ENCODE data around the gene EIF2B2. TPM values are rescaled to one million over a fixed set of nuclear protein-coding genes. Genes with fewer than 3 reads are reported as not detected.

Gene EIF2B2
- total RNA-seq, 1 donor from 2014 or later: 44.4 TPM

DNA sequence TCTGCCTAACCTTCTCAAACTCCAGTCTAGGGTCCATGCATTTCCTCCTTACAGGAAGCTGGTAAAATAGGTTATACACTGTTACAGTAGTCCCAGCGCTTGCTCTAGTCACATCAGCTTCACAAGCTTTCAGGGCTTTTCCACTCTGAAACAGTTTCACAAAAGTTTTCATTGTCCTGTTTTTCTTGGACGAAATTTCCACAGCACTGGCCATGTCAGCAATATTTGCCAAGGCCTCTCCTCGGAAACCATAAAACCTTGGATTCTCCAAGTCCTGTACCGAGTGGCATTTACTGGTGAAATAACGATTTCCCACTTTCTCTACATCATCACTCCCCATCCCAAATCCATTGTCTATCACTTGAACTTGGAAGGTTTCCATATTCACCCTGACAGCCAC, 46.4 kb downstream of the EIF2B2 start:
- DNase-seq (ENCODE audit: extremely low spot score, unreplicated experiment): no peak
- Mint-ChIP-seq H3K36me3 (ENCODE audit: unreplicated experiment) (peaks cover 17% of the 10 kb centered on the region), H3K4me1 (ENCODE audit: unreplicated experiment) (peaks cover 23% of the 10 kb centered on the region)

DNA sequence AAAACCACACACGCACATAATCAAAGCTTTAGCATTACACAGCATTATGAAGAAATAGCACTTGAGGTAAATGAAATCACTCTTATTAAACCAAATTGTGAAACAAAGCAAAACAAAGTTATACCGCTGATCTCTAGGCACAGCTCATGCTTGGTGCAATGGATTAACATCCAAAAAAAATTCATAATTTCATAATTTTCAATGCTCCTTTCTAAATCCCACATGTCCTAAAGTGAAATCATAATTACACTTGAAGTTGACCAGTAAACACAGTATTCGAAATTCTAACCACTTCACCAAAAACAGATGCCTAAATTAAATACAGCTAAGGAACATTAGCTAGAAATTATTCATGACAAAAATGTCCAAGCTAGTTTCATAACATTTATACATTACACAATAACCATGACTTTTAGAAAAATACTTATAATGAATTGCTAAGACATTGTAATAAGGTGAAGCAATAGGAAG, 47.0 kb downstream of the EIF2B2 start:
- Mint-ChIP-seq H3K27ac (ENCODE audit: unreplicated experiment) (no peak overlapping the region), H3K36me3 (ENCODE audit: unreplicated experiment) (peaks cover 17% of the 10 kb centered on the region), H3K9me3 (ENCODE audit: unreplicated experiment) (peaks cover 6% of the 10 kb centered on the region), H3K27me3 (ENCODE audit: unreplicated experiment) (no peaks in the 10 kb centered on the region), H3K4me1 (ENCODE audit: unreplicated experiment) (peaks cover 24% of the 10 kb centered on the region), H3K4me3 (ENCODE audit: unreplicated experiment) (peak overlapping the region; percentile 14)
- DNase-seq (ENCODE audit: extremely low spot score, unreplicated experiment): no peak
- TF ChIP-seq, protein P1, sequence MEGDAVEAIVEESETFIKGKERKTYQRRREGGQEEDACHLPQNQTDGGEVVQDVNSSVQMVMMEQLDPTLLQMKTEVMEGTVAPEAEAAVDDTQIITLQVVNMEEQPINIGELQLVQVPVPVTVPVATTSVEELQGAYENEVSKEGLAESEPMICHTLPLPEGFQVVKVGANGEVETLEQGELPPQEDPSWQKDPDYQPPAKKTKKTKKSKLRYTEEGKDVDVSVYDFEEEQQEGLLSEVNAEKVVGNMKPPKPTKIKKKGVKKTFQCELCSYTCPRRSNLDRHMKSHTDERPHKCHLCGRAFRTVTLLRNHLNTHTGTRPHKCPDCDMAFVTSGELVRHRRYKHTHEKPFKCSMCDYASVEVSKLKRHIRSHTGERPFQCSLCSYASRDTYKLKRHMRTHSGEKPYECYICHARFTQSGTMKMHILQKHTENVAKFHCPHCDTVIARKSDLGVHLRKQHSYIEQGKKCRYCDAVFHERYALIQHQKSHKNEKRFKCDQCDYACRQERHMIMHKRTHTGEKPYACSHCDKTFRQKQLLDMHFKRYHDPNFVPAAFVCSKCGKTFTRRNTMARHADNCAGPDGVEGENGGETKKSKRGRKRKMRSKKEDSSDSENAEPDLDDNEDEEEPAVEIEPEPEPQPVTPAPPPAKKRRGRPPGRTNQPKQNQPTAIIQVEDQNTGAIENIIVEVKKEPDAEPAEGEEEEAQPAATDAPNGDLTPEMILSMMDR (IDR thresholded peaks at IDR 0.05): no peak

More for the DNA sequence above, 46.4 kb downstream of the EIF2B2 start:
- Mint-ChIP-seq H3K4me3 (ENCODE audit: unreplicated experiment) (no peak overlapping the region), H3K27me3 (ENCODE audit: unreplicated experiment) (no peaks in the 10 kb centered on the region), H3K9me3 (ENCODE audit: unreplicated experiment) (peaks cover 6% of the 10 kb centered on the region), H3K27ac (ENCODE audit: unreplicated experiment) (no peak overlapping the region)
- TF ChIP-seq, protein P1 (IDR thresholded peaks at IDR 0.05): no peak

DNA sequence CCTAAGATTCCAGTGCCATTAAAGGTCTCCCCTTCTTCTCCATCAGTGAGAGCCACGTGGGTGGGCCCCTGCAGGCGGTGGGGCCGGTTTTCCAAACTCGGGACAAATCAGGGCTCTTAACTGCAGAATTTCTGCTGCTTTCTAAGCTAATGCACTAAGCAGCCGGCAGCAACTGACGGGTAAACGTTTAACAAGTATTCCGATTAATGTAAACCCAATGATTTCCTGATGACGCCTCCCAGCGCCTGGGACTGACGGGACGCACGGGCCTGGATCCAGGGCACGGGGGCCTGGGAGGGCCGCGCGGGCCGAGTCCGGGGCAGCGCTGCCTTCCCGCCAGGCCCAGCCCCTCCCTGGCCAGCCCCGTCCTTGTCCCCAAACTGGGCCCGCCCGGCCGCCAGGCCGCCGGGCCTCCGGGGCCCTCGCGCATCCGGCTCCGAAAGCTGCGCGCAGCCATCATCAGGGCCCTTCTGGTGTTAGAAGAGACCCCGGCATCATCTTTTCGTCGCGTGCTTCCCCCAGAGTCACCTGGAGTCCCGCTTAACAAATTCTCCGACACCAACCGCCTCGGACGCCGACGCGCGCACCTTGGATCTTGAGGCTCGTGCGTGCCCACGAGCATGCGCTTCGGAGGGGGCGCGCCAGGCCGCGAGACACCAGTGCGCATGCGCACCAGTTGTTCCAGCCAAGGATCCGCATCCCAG, 48.3 kb downstream of the EIF2B2 start, which contains the start of gene MLH3:
MLH3 (minus strand) TSS at position 616 of the 704 bp plus-strand sequence. CDS start 1,812 bp downstream, outside the sequence.
- H3K36me3 Mint-ChIP-seq (ENCODE audit: unreplicated experiment): peaks cover 20% of the 10 kb centered on the region
- peak within 1 kb of the TSS; percentile 96 for H3K27ac Mint-ChIP-seq (ENCODE audit: unreplicated experiment)
- H3K4me3 Mint-ChIP-seq (ENCODE audit: unreplicated experiment): peak within 1 kb of the TSS; percentile 88
- peaks cover 26% of the 10 kb centered on the region for H3K4me1 Mint-ChIP-seq (ENCODE audit: unreplicated experiment)
- DNase-seq (ENCODE audit: extremely low spot score, unreplicated experiment): peak; percentile 92
- peaks cover 6% of the 10 kb centered on the region for H3K9me3 Mint-ChIP-seq (ENCODE audit: unreplicated experiment)
- H3K27me3 Mint-ChIP-seq (ENCODE audit: unreplicated experiment): no peaks in the 10 kb centered on the region
- TF ChIP-seq, protein P1 (IDR thresholded peaks at IDR 0.05): no peak

DNA sequence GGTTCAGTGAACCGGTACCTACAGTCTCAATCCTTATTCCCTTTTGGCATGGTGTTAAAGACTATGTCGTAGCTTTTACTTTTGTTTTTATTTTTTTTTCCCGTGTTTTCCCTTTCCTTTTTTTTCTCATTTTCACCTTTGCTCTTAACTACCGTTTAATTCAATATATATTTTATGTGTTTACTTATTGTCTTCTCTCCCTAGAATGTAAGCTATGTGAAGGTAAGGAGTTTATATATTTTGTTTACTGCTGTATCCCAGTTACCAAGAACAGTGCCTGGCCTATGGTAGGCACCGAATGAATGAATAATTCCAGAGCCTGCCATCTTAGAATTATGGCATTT, 48.8 kb downstream of the EIF2B2 start:
- Mint-ChIP-seq H3K4me3 (ENCODE audit: unreplicated experiment) (peak overlapping the region; percentile 88), H3K36me3 (ENCODE audit: unreplicated experiment) (peaks cover 22% of the 10 kb centered on the region), H3K4me1 (ENCODE audit: unreplicated experiment) (peaks cover 27% of the 10 kb centered on the region), H3K9me3 (ENCODE audit: unreplicated experiment) (peaks cover 6% of the 10 kb centered on the region), H3K27ac (ENCODE audit: unreplicated experiment) (peak overlapping the region; percentile 96), H3K27me3 (ENCODE audit: unreplicated experiment) (no peaks in the 10 kb centered on the region)
- DNase-seq (ENCODE audit: extremely low spot score, unreplicated experiment): no peak
- TF ChIP-seq, protein P1 (IDR thresholded peaks at IDR 0.05): no peak

DNA sequence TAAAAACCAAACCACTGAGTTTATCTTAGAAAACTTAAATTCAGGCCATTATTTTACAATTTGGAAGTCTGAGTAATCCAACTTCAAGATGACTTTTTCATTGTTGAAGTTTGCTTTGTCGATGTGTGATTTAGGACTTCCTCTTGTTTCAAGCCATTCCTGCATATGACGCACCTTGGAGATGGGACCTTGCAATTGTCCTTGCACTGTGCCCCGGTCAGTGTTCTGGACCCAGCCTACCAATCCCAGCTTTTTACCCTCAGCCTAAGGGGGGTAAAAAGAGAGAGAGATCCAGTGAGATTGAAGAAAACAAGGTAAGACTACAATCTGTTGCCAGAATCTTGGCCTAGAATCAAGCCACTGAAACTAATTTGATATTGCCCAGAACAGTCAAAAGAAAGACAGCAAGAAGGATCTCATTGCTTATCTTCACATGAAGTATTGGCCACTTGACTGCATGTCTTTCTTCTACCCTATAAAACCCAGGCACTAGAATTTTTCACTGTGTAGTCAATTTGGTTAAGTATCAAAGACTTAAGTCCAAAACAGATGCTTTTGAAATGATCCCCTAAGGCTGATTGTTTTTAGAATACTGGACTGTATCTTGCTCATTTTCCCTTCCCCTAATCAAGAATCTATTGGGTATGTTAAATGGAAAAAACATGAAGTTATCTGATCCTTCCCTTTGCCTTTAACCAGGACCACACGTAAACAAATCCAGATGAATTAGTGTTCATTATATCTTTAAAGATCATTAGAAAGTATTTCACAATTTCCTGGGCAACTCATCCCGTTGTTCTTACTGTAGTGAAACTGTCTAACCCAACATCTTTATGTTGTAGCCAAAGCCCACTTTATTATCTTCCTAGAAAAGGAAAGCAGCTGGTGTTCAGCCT, 50.9 kb downstream of the EIF2B2 start:
- no peaks in the 10 kb centered on the region for H3K9me3 Mint-ChIP-seq (ENCODE audit: unreplicated experiment)
- H3K27ac Mint-ChIP-seq (ENCODE audit: unreplicated experiment): no peak overlapping the region
- DNase-seq (ENCODE audit: extremely low spot score, unreplicated experiment): no peak
- peaks cover 11% of the 10 kb centered on the region for H3K36me3 Mint-ChIP-seq (ENCODE audit: unreplicated experiment)
- no peak overlapping the region for H3K4me3 Mint-ChIP-seq (ENCODE audit: unreplicated experiment)
- TF ChIP-seq, protein P1 (IDR thresholded peaks at IDR 0.05): no peak
- no peaks in the 10 kb centered on the region for H3K27me3 Mint-ChIP-seq (ENCODE audit: unreplicated experiment)
- H3K4me1 Mint-ChIP-seq (ENCODE audit: unreplicated experiment): peaks cover 31% of the 10 kb centered on the region

Measured in osteocyte (in vitro differentiated cells).